Fibroblast of pulmonary artery (primary cell): ENCODE data around the gene TMCO4.
A peak's percentile ranks its signal among the peaks of the same experiment; 100 is the strongest.

Source experiments
- DNase-seq: peaks from one replicate; pipeline ENCODE4 v3.0.0-alpha.2; 2010; ENCODE audit warnings: low read depth
- H3K4me3 ChIP-seq: replicated peaks from 2 replicates; pipeline ENCODE4 v1.5.1; 2011; ENCODE audit warnings: low read depth, mild to moderate bottlenecking, control low read depth, low read length, moderate library complexity
- CTCF ChIP-seq: IDR thresholded peaks from 2 replicates; pipeline ENCODE4 v1.5.1; 2011; ENCODE audit warnings: mild to moderate bottlenecking, control low read depth, low read length, inconsistent platforms; ENCODE audit errors: missing control alignments

The TMCO4 gene

DNA sequence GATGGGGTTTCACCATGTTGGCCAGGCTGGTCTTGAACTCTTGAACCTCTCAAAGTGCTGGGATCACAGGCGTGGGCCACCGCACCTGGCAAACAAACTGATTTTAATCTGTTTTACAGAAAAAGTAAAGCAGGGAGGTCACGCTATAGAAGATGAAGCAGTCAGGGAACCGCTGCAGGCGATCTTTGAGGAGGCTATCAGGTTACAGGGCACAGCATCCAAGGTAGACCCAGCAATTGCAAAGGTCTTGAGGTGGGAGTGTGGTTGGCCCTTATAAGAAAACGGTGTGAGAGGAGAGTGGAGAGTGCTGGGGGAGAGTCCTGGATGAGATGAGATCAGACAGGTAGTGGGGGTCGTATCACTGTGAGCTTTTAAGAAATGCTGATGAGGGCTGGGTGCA lies 2.6 kb upstream of the TMCO4 start:
- H3K4me3 ChIP-seq = no peak overlapping the region
- no peak for TF ChIP-seq CTCF
- no peak for DNase-seq

GRCh38 chr1:19800076-19800804 lies 524 bp upstream of the TMCO4 start:
- H3K4me3 ChIP-seq = peak overlapping the region; percentile 59
- no peak for TF ChIP-seq CTCF
- DNase-seq = peak; percentile 68

GRCh38 chr1:19798486-19799229 lies 1.1 kb downstream of the TMCO4 start:
- no peak for TF ChIP-seq CTCF
- DNase-seq = no peak
- H3K4me3 ChIP-seq = peak overlapping the region; percentile 59

DNA sequence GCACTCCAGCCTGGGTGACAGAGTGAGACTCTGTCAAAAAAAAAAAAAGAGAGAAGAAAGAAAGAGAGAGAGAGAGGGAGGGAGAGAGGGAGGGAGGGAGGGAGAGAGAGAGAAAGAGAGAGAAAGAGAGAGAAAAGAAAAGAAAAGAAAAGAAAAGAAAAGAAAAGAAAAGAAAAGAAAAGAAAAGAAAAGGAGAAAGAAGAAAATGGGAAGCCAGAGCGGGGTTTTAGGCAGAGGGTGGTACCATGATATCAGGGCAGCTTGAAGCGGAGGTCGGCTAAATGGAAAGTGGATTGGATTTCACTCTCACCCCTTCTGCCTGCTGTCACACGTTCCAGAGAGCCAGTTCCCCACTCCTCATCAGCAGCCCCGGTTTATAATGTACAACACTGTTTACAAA lies 1.9 kb downstream of the TMCO4 start:
- no peak for TF ChIP-seq CTCF
- DNase-seq = no peak
- H3K4me3 ChIP-seq = no peak overlapping the region

- no peak for TF ChIP-seq CTCF
- DNase-seq = no peak
- H3K4me3 ChIP-seq = no peak overlapping the region
These were observed 5.1 kb downstream of the TMCO4 start for GRCh38 chr1:19794583-19794982.

DNA sequence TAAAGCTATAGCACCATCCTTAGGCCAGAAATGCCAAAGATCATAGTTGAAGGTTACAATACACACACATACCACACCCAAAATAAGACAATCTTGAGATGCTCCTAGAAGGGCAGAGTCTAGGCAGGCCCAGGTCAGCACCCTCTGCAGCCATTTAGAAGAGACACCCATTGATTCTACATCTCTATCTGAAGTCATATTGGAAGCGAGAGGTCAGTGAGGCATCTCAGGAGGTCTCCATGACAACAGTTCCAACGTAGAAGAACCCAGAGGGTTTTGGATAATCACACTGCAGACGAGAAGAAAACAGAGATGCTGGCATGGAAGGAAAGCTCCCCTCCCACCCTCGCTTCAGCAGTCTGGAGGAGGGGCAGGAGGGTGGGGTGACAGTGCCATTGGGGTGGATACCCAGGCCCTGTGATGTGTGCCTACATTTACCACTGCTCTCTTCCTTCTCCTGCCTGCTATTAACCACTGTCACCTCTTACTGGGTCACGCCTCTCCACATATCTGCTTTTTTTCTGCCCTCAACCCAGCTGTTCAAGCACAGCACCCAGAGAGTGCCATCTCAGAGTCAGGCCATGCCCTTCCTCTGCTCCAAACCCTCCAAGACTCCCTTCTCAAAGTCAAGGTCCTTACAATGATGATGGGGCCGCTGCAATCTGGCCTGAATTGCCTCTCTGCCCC lies 6.2 kb downstream of the TMCO4 start:
- H3K4me3 ChIP-seq = no peak overlapping the region
- DNase-seq = no peak
- TF ChIP-seq CTCF = no peak
